H9 (cell line): ENCODE data around the gene CACNA2D3. TPM values are rescaled to one million over a fixed set of nuclear protein-coding genes. Genes with fewer than 3 reads are reported as not detected.

Experiments used
- DNase-seq: peaks from one replicate; pipeline ENCODE4 v3.0.0-alpha.2; 2017
- H2AFZ ChIP-seq: one replicate; pipeline ENCODE4 v1.6.1; 2013; ENCODE audit warnings: mild to moderate bottlenecking, low read length, control low read depth, moderate library complexity
- H2AK5ac ChIP-seq: 2 replicates; pipeline ENCODE4 v1.6.1; 2013; ENCODE audit warnings: low read length, control low read depth, mixed read lengths; ENCODE audit not compliant: insufficient read length
- H2BK120ac ChIP-seq: one replicate; pipeline ENCODE4 v1.6.1; 2013; ENCODE audit warnings: low read depth, mild to moderate bottlenecking, low read length, control low read depth, inconsistent platforms; ENCODE audit not compliant: poor library complexity, severe bottlenecking
- H2BK12ac ChIP-seq: 2 replicates; pipeline ENCODE4 v1.6.1; 2013; ENCODE audit warnings: low read length, control low read depth, mixed read lengths, low read depth; ENCODE audit not compliant: insufficient read length
- H2BK15ac ChIP-seq: 2 replicates; pipeline ENCODE4 v1.6.1; 2013; ENCODE audit warnings: low read depth, low read length, control low read depth
- H2BK20ac ChIP-seq: one replicate; pipeline ENCODE4 v1.6.1; 2013; ENCODE audit warnings: low read depth, mild to moderate bottlenecking, low read length, control low read depth, inconsistent platforms; ENCODE audit not compliant: poor library complexity, severe bottlenecking
- H2BK5ac ChIP-seq: 2 replicates; pipeline ENCODE4 v1.6.1; 2013; ENCODE audit warnings: low read length, control low read depth, mixed read lengths; ENCODE audit not compliant: insufficient read length
- H3K14ac ChIP-seq: 2 replicates; pipeline ENCODE4 v1.6.1; 2013; ENCODE audit warnings: low read length, control low read depth; ENCODE audit not compliant: insufficient read depth
- H3K18ac ChIP-seq: 2 replicates; pipeline ENCODE4 v1.6.1; 2013; ENCODE audit warnings: low read depth, mild to moderate bottlenecking, mixed read lengths, low read length, control low read depth; ENCODE audit not compliant: insufficient read length
- H3K23ac ChIP-seq: 2 replicates; pipeline ENCODE4 v1.6.1; 2013; ENCODE audit warnings: low read length, control low read depth, mixed read lengths, low read depth; ENCODE audit not compliant: insufficient read length
- H3K23me2 ChIP-seq: 2 replicates; pipeline ENCODE4 v1.6.1; 2013; ENCODE audit warnings: low read depth, mild to moderate bottlenecking, mixed read lengths, low read length, control low read depth; ENCODE audit not compliant: insufficient read length, poor library complexity, severe bottlenecking
- H3K27ac ChIP-seq: 2 replicates; pipeline ENCODE4 v1.5.1; 2013; ENCODE audit warnings: low read length, control low read depth, mixed read lengths, low read depth; ENCODE audit not compliant: insufficient read length
- H3K27me3 ChIP-seq: 2 replicates; pipeline ENCODE4 v1.6.1; 2013; ENCODE audit warnings: low read length, control low read depth, inconsistent platforms; ENCODE audit not compliant: insufficient read depth
- H3K4ac ChIP-seq: 2 replicates; pipeline ENCODE4 v1.6.1; 2013; ENCODE audit warnings: low read depth, mild to moderate bottlenecking, control low read depth, inconsistent platforms, low read length, moderate library complexity
- H3K4me1 ChIP-seq: 2 replicates; pipeline ENCODE4 v1.6.1; 2013; ENCODE audit warnings: low read length, control low read depth, inconsistent platforms; ENCODE audit not compliant: insufficient read depth
- H3K4me2 ChIP-seq: 2 replicates; pipeline ENCODE4 v1.6.1; 2013; ENCODE audit warnings: low read length, control low read depth, mixed read lengths; ENCODE audit not compliant: insufficient read length, insufficient read depth
- H3K56ac ChIP-seq: 2 replicates; pipeline ENCODE4 v1.6.1; 2013; ENCODE audit warnings: low read depth, mild to moderate bottlenecking, mixed read lengths, low read length, control low read depth; ENCODE audit not compliant: insufficient read length
- H3K79me1 ChIP-seq: 2 replicates; pipeline ENCODE4 v1.6.1; 2013; ENCODE audit warnings: low read depth, mild to moderate bottlenecking, moderate library complexity, low read length, control low read depth, inconsistent platforms; ENCODE audit not compliant: insufficient read depth, poor library complexity, severe bottlenecking
- H3K79me2 ChIP-seq: 2 replicates; pipeline ENCODE4 v1.6.1; 2013; ENCODE audit warnings: low read length, control low read depth, inconsistent platforms; ENCODE audit not compliant: insufficient read depth
- H3K9ac ChIP-seq: 2 replicates; pipeline ENCODE4 v1.6.1; 2013; ENCODE audit warnings: low read length, control low read depth, mixed read lengths; ENCODE audit not compliant: insufficient read length; ENCODE audit errors: extremely low read depth
- H3K9me3 ChIP-seq: one replicate; pipeline ENCODE4 v1.6.1; 2013; ENCODE audit warnings: low read depth, low read length, inconsistent platforms; ENCODE audit not compliant: control insufficient read depth
- H3T11ph ChIP-seq: one replicate; pipeline ENCODE4 v1.6.1; 2013; ENCODE audit warnings: mild to moderate bottlenecking, low read length, control low read depth, inconsistent platforms
- H4K20me1 ChIP-seq: one replicate; pipeline ENCODE4 v1.6.1; 2013; ENCODE audit not compliant: control insufficient read depth, insufficient read length, insufficient read depth
- H4K5ac ChIP-seq: 2 replicates; pipeline ENCODE4 v1.6.1; 2013; ENCODE audit warnings: low read depth, mild to moderate bottlenecking, mixed read lengths, low read length, control low read depth; ENCODE audit not compliant: insufficient read length
- H4K8ac ChIP-seq: replicated peaks from 2 replicates; pipeline ENCODE4 v1.6.1; 2013; ENCODE audit warnings: low read length, control low read depth, mixed read lengths, low read depth; ENCODE audit not compliant: insufficient read length
- H4K91ac ChIP-seq: 2 replicates; pipeline ENCODE4 v1.6.1; 2013; ENCODE audit warnings: low read depth, mild to moderate bottlenecking, moderate library complexity, mixed read lengths, low read length, control low read depth; ENCODE audit not compliant: insufficient read length
- H3K27ac Mint-ChIP-seq, 3 experiments: 2 replicates in 2 of 3; 3 replicates in 1 of 3; pipeline ENCODE4 v1.8.0; 2020 to 2021; ENCODE audit warnings: mixed read lengths in 3 of 3, mild to moderate bottlenecking in 1 of 3, moderate library complexity in 1 of 3
- H3K27me3 Mint-ChIP-seq: 2 replicates; pipeline ENCODE4 v1.8.0; 2021; ENCODE audit warnings: low read depth, mild to moderate bottlenecking, moderate library complexity, mixed read lengths
- H3K36me3 Mint-ChIP-seq, 3 experiments: 2 replicates in 2 of 3; 3 replicates in 1 of 3; pipeline ENCODE4 v1.8.0; 2020 to 2021; ENCODE audit warnings: low read depth in 3 of 3, mixed read lengths in 3 of 3; ENCODE audit not compliant: insufficient read depth in 1 of 3
- H3K4me1 Mint-ChIP-seq, 2 experiments: 2 replicates each; pipeline ENCODE4 v1.8.0; 2020; ENCODE audit warnings: mixed read lengths in 2 of 2
- H3K4me3 Mint-ChIP-seq, 2 experiments: 2 replicates in 1 of 2; 3 replicates in 1 of 2; pipeline ENCODE4 v1.8.0; 2020 to 2021; ENCODE audit warnings: mild to moderate bottlenecking in 2 of 2, mixed read lengths in 2 of 2, moderate library complexity in 1 of 2
- H3K9me3 Mint-ChIP-seq, 2 experiments: 2 replicates in 1 of 2; 3 replicates in 1 of 2; pipeline ENCODE4 v1.8.0; 2020; ENCODE audit warnings: mild to moderate bottlenecking in 2 of 2, mixed read lengths in 2 of 2, moderate library complexity in 1 of 2
- CTCF ChIP-seq: fragments of 200-600 bp; sonication (generic); conservative IDR thresholded peaks from 3 replicates; pipeline ENCODE4 v1.8.0; 2021; ENCODE audit warnings: antibody characterized with exemption, mild to moderate bottlenecking
- WGBS: extraction: QIAGEN DNeasy Blood & Tissue Kit; methylation state at CpG from one replicate; pipeline ENCODE4 v1.1.7; 2013; ENCODE audit warnings: missing lambda C conversion rate, low lambda C conversion rate, mixed read lengths; ENCODE audit not compliant: insufficient read length; ENCODE audit errors: extremely low coverage; 5-methylcytosine and 5-hydroxymethylcytosine counted together
- total RNA-seq: library from RNA; stranded (reverse); gene quantifications from 2 replicates; pipeline ENCODE4 v1.2.1, GENCODE V29; 2021

CACNA2D3 gene
- total RNA-seq, 1 experiment from 2014 or later, result 3.2 TPM

- no peak overlapping the region for H2BK12ac ChIP-seq
- no peak overlapping the region for H3K4ac ChIP-seq
These were observed 199.2 kb downstream of the CACNA2D3 start for GRCh38 chr3:54321520-54321919.

More at GRCh38 chr3:54321520-54321919, 199.2 kb downstream of the CACNA2D3 start:
- Histone ChIP-seq H3K4me2 (no peak overlapping the region), H3K9me3 (no peaks in the 10 kb centered on the region), H3K18ac (no peak overlapping the region), H2BK120ac (no peak overlapping the region), H3K79me2 (no peaks in the 10 kb centered on the region), H3T11ph (no peak overlapping the region), H3K23me2 (no peaks in the 10 kb centered on the region), H3K4me1 (no peaks in the 10 kb centered on the region), H3K79me1 (no peaks in the 10 kb centered on the region), H4K91ac (no peak overlapping the region), H4K20me1 (no peaks in the 10 kb centered on the region), H2BK20ac (no peak overlapping the region), H3K27me3 (no peaks in the 10 kb centered on the region), H3K27ac (no peak overlapping the region), H2BK15ac (no peak overlapping the region), H3K23ac (no peak overlapping the region), H3K56ac (no peak overlapping the region), H4K5ac (no peak overlapping the region), H4K8ac (no peak overlapping the region), H2AFZ (no peak overlapping the region), H3K14ac (no peak overlapping the region), H2BK5ac (no peak overlapping the region), H2AK5ac (no peak overlapping the region), H3K9ac (no peak overlapping the region)
- Mint-ChIP-seq H3K4me3 (no peak overlapping the region), H3K4me1 (peaks cover 9 to 14% of the 10 kb centered on the region in 2 experiments), H3K9me3 (no peaks in the 10 kb centered on the region), H3K27me3 (peaks cover 2% of the 10 kb centered on the region; the same call in 1 of the 2 replicates), H3K36me3 (no peaks in the 10 kb centered on the region), H3K27ac (no peak overlapping the region)
- TF ChIP-seq CTCF, result no peak
- no CpG with 5 or more reads among the region's 5 CpGs for WGBS
- DNase-seq, result no peak
